ENCODE results near the gene LILRB3. TPM values are rescaled to one million over a fixed set of nuclear protein-coding genes. Genes with fewer than 3 reads are reported as not detected.
"Not testable (repeated sequence)": the region's sequence is repeated elsewhere in the genome, so short reads cannot be mapped to it uniquely, and the experiment has no call there.

Gene LILRB3
- polyA plus RNA-seq, 1 experiment: not detected

GRCh38 chr19:54219702-54220101, 3.1 kb downstream of the LILRB3 start:
- H3K4me3 ChIP-seq (ENCODE audit: low read depth, low read length); H3K27me3 ChIP-seq (ENCODE audit: control insufficient read depth, insufficient read depth, low read length); DNase-seq (ENCODE audit: low read depth); CTCF ChIA-PET; POLR2A ChIA-PET; H3K36me3 ChIP-seq (ENCODE audit: control insufficient read depth, insufficient read depth, low read length): not testable (repeated sequence)

- POLR2A ChIA-PET: no interaction called here
- CTCF ChIA-PET: interaction anchor here (1.4 kb wide), 1 partner anchor 51 kb away, joined by 3 read pairs; no protein-coding TSS in a partner anchor
- TF ChIP-seq CTCF (IDR thresholded peaks at IDR 0.05; ENCODE audit: insufficient read depth, low read depth, low read length): no peak
- peaks cover 9% of the 10 kb centered on the region for H3K36me3 ChIP-seq (ENCODE audit: control insufficient read depth, insufficient read depth, low read length)
- H3K4me3 ChIP-seq (ENCODE audit: low read depth, low read length): no peak overlapping the region
- no peak for DNase-seq (ENCODE audit: low read depth)
- 0 out of 2 replicates have a peak, but pooled peaks cover 2% of the 10 kb centered on the region for H3K27me3 ChIP-seq (ENCODE audit: control insufficient read depth, insufficient read depth, low read length)
Observed at GRCh38 chr19:54218960-54219661, 3.7 kb downstream of the LILRB3 start.

- CTCF ChIA-PET: interaction anchor here (1.4 kb wide), 1 partner anchor 50 kb away, joined by 3 read pairs; no protein-coding TSS in a partner anchor
- no peak for TF ChIP-seq CTCF (IDR thresholded peaks at IDR 0.05; ENCODE audit: insufficient read depth, low read depth, low read length)
- Histone ChIP-seq H3K36me3 (ENCODE audit: control insufficient read depth, insufficient read depth, low read length) (peaks cover 9% of the 10 kb centered on the region), H3K27me3 (ENCODE audit: control insufficient read depth, insufficient read depth, low read length) (0 out of 2 replicates have a peak, but pooled peaks cover 2% of the 10 kb centered on the region), H3K4me3 (ENCODE audit: low read depth, low read length) (no peak overlapping the region)
- POLR2A ChIA-PET: no interaction called here
- no peak for DNase-seq (ENCODE audit: low read depth)
Observed at GRCh38 chr19:54218259-54218658, 4.5 kb downstream of the LILRB3 start.

- DNase-seq (ENCODE audit: low read depth); H3K36me3 ChIP-seq (ENCODE audit: control insufficient read depth, insufficient read depth, low read length); POLR2A ChIA-PET; H3K27me3 ChIP-seq (ENCODE audit: control insufficient read depth, insufficient read depth, low read length); H3K4me3 ChIP-seq (ENCODE audit: low read depth, low read length): not testable (repeated sequence)
- CTCF ChIA-PET: interaction anchor here (1.4 kb wide), 1 partner anchor 49 kb away, joined by 3 read pairs; no protein-coding TSS in a partner anchor
Observed at GRCh38 chr19:54217517-54218247, 5.1 kb downstream of the LILRB3 start.

GRCh38 chr19:54216869-54217268, 5.9 kb downstream of the LILRB3 start:
- Histone ChIP-seq H3K4me3 (ENCODE audit: low read depth, low read length) (no peak overlapping the region), H3K27me3 (ENCODE audit: control insufficient read depth, insufficient read depth, low read length) (no peaks in the 10 kb centered on the region), H3K36me3 (ENCODE audit: control insufficient read depth, insufficient read depth, low read length) (peaks cover 9% of the 10 kb centered on the region)
- POLR2A ChIA-PET: no interaction called here
- no peak for DNase-seq (ENCODE audit: low read depth)
- CTCF ChIA-PET: interaction anchor here (0.9 kb wide), 1 partner anchor 11 kb away, joined by 5 read pairs; no protein-coding TSS in a partner anchor
- no peak for TF ChIP-seq CTCF (IDR thresholded peaks at IDR 0.05; ENCODE audit: insufficient read depth, low read depth, low read length)

- DNase-seq (ENCODE audit: low read depth); H3K27me3 ChIP-seq (ENCODE audit: control insufficient read depth, insufficient read depth, low read length); H3K4me3 ChIP-seq (ENCODE audit: low read depth, low read length); CTCF ChIA-PET; POLR2A ChIA-PET; H3K36me3 ChIP-seq (ENCODE audit: control insufficient read depth, insufficient read depth, low read length): not testable (repeated sequence)
Observed at GRCh38 chr19:54214734-54215133, 8.1 kb downstream of the LILRB3 start.

GRCh38 chr19:54214217-54214616, 8.6 kb downstream of the LILRB3 start:
- POLR2A ChIA-PET; H3K36me3 ChIP-seq (ENCODE audit: control insufficient read depth, insufficient read depth, low read length); CTCF ChIA-PET; DNase-seq (ENCODE audit: low read depth); H3K4me3 ChIP-seq (ENCODE audit: low read depth, low read length); H3K27me3 ChIP-seq (ENCODE audit: control insufficient read depth, insufficient read depth, low read length): not testable (repeated sequence)
